Activated CD4-positive, alpha-beta T cell treated with anti-CD3 and anti-CD28 coated beads, Interleukin-2, amount 50 U/mL, for 24 hours (primary cell): Measurements from ENCODE around the gene METRNL.

Experiments
- DNase-seq, 2 donors: peaks; one replicate each; pipeline ENCODE4 v3.0.0-alpha.2; 2020; ENCODE audit warnings: low read depth in 1 of 2, low spot score in 1 of 2

Gene METRNL

GRCh38 chr17:83089328-83090132 lies 10.1 kb downstream of the METRNL start:
- DNase-seq = no peak

- DNase-seq = no peak
Measured at GRCh38 chr17:83090444-83091256, 11.2 kb downstream of the METRNL start.

GRCh38 chr17:83091257-83092141 lies 12.1 kb downstream of the METRNL start:
- no peak for DNase-seq

- no peak for DNase-seq
Measured at GRCh38 chr17:83092186-83092585, 12.8 kb downstream of the METRNL start.

GRCh38 chr17:83092931-83093330 lies 13.5 kb downstream of the METRNL start:
- DNase-seq = no peak

- no peak for DNase-seq
Measured at GRCh38 chr17:83093506-83093905, 14.1 kb downstream of the METRNL start.

- no peak for DNase-seq
Measured at GRCh38 chr17:83094291-83094690, 14.9 kb downstream of the METRNL start.

- DNase-seq = no peak
Measured at GRCh38 chr17:83095016-83095415, 15.6 kb downstream of the METRNL start.

- DNase-seq = no peak
Measured at GRCh38 chr17:83096401-83097224, 17.2 kb downstream of the METRNL start.

GRCh38 chr17:83097831-83098230 lies 18.4 kb downstream of the METRNL start:
- no peak for DNase-seq

- no peak for DNase-seq
Measured at GRCh38 chr17:83098241-83099085, 19.1 kb downstream of the METRNL start.

- no peak for DNase-seq
Measured at GRCh38 chr17:83099086-83099555, 19.7 kb downstream of the METRNL start.

GRCh38 chr17:83099570-83100181 lies 20.3 kb downstream of the METRNL start:
- DNase-seq = no peak

- no peak for DNase-seq
Measured at GRCh38 chr17:83100220-83100852, 20.9 kb downstream of the METRNL start.

GRCh38 chr17:83100853-83101391 lies 21.5 kb downstream of the METRNL start:
- no peak for DNase-seq

GRCh38 chr17:83101805-83102480 lies 22.5 kb downstream of the METRNL start:
- DNase-seq = no peak

GRCh38 chr17:83103200-83103942 lies 24.0 kb downstream of the METRNL start:
- no peak for DNase-seq
